Keratinocyte (primary cell): ENCODE results near the gene ATG2B. TPM values are rescaled to one million over a fixed set of nuclear protein-coding genes. Genes with fewer than 3 reads are reported as not detected.

Experiments used
- DNase-seq: peaks from one replicate; pipeline ENCODE4 v3.0.0-alpha.2; 2011; ENCODE audit warnings: low read depth, missing footprints, low spot score
- FAIRE-seq: peaks from 2 replicates; lab custom pipeline; 2011; peaks lifted over from hg19 to GRCh38; lab: Jason Lieb, UNC
- H2AFZ ChIP-seq: 2 replicates; pipeline ENCODE4 v1.6.0; 2012; ENCODE audit warnings: low read length, control low read depth, inconsistent platforms; ENCODE audit not compliant: control insufficient read depth
- H3K27ac ChIP-seq: 2 replicates; pipeline ENCODE4 v1.5.1; 2011; ENCODE audit warnings: low read length; ENCODE audit not compliant: control insufficient read depth, insufficient read depth
- H3K27me3 ChIP-seq: 3 replicates; pipeline ENCODE4 v1.6.0; 2011; ENCODE audit warnings: low read length; ENCODE audit not compliant: control insufficient read depth, insufficient read depth; ENCODE audit errors: extremely low read depth
- H3K36me3 ChIP-seq, 2 experiments: 2 replicates in 1 of 2; 3 replicates in 1 of 2; pipeline ENCODE4 v1.5.1; 2011; ENCODE audit warnings: low read length in 2 of 2, mild to moderate bottlenecking in 1 of 2; ENCODE audit not compliant: control insufficient read depth in 2 of 2, insufficient read depth in 2 of 2; ENCODE audit errors: extremely low read depth in 1 of 2
- H3K4me1 ChIP-seq: 3 replicates; pipeline ENCODE4 v1.5.1; 2011; ENCODE audit warnings: low read length; ENCODE audit not compliant: control insufficient read depth, insufficient read depth; ENCODE audit errors: extremely low read depth
- H3K4me2 ChIP-seq: 3 replicates; pipeline ENCODE4 v1.6.0; 2011; ENCODE audit warnings: low read depth, low read length; ENCODE audit not compliant: control insufficient read depth, insufficient read depth; ENCODE audit errors: extremely low read depth
- H3K4me3 ChIP-seq, 3 experiments: fragments of 200-600 bp in 1 of 3; sonication (generic) in 1 of 3; 2 replicates in 2 of 3; 3 replicates in 1 of 3; pipeline ENCODE4 v1.5.1; 2011 to 2016; ENCODE audit warnings: low read length in 3 of 3, mild to moderate bottlenecking in 3 of 3, control low read depth in 2 of 3, inconsistent platforms in 1 of 3, low read depth in 1 of 3, mixed read lengths in 1 of 3, mixed run types in 1 of 3, moderate library complexity in 1 of 3; ENCODE audit not compliant: control insufficient read depth in 2 of 3, insufficient read depth in 2 of 3; ENCODE audit errors: extremely low read depth in 1 of 3
- H3K79me2 ChIP-seq: 2 replicates; pipeline ENCODE4 v1.6.0; 2012; ENCODE audit warnings: low read length; ENCODE audit not compliant: control insufficient read depth, insufficient read depth
- H3K9ac ChIP-seq: 3 replicates; pipeline ENCODE4 v1.6.0; 2011; ENCODE audit warnings: low read length; ENCODE audit not compliant: control insufficient read depth, insufficient read depth; ENCODE audit errors: extremely low read depth
- H3K9me1 ChIP-seq: 3 replicates; pipeline ENCODE4 v1.6.0; 2011; ENCODE audit warnings: low read length; ENCODE audit not compliant: control insufficient read depth, insufficient read depth; ENCODE audit errors: extremely low read depth
- H3K9me3 ChIP-seq: 2 replicates; pipeline ENCODE4 v1.5.1; 2012; ENCODE audit warnings: low read depth, low read length; ENCODE audit not compliant: control insufficient read depth
- H4K20me1 ChIP-seq: 3 replicates; pipeline ENCODE4 v1.6.0; 2011; ENCODE audit warnings: low read length; ENCODE audit not compliant: control insufficient read depth, insufficient read depth; ENCODE audit errors: extremely low read depth
- CTCF ChIP-seq, 3 experiments: IDR thresholded peaks in 1 of 3; conservative IDR thresholded peaks in 1 of 3; optimal IDR thresholded peaks in 1 of 3; 2 replicates in 2 of 3; 3 replicates in 1 of 3; pipeline versions ENCODE3 to v1.5.1; 2011; ENCODE audit warnings: low read length in 3 of 3, mild to moderate bottlenecking in 3 of 3, moderate library complexity in 2 of 3, control low read depth in 1 of 3, inconsistent platforms in 1 of 3; ENCODE audit not compliant: insufficient read depth in 2 of 3; ENCODE audit errors: extremely low read depth in 1 of 3
- EZH2 ChIP-seq: IDR thresholded peaks from one replicate; pipeline ENCODE4 v1.6.1; 2012; ENCODE audit warnings: inconsistent platforms, mild to moderate bottlenecking, low read length, moderate library complexity
- dilution Hi-C: fragments of 300-500 bp; cut with MboI; formaldehyde crosslinking; loops from one replicate; pipeline ENCODE4 v1.7.0; 2020; ENCODE audit warnings: low sequenced_read_pairs; ENCODE audit not compliant: extremely low pct_ligation_motif_present
- polyA plus RNA-seq, 5 experiments: library from polyadenylated mRNA; depleted of rRNA in 3 of 5; stranded (reverse) in 3 of 5; stranded (forward) in 1 of 5; unstranded in 1 of 5; fragments of >200 nt; gene quantifications; 1 replicate in 1 of 5; 2 replicates in 3 of 5; 3 replicates in 1 of 5; pipeline versions ENCODE4 v1.2.1 to v1.2.3, GENCODE V29; 2011 to 2012; ENCODE audit warnings: missing spikeins in 2 of 5, low read depth in 1 of 5, low replicate concordance in 1 of 5

The ATG2B gene
- polyA plus RNA-seq, 1 donor (not counting 4 experiments of a cell fraction or from before 2014, with no cell fraction given) = 11.4 TPM

- no peaks in the 10 kb centered on the region for H3K9me3 ChIP-seq
- H3K4me1 ChIP-seq = peaks cover 4% of the 10 kb centered on the region
- H3K36me3 ChIP-seq = no peaks in the 10 kb centered on the region
- H3K27me3 ChIP-seq = no peaks in the 10 kb centered on the region
- H2AFZ ChIP-seq = peak overlapping the region; percentile 92
- no peaks in the 10 kb centered on the region for H4K20me1 ChIP-seq
- no peak overlapping the region for H3K27ac ChIP-seq
- H3K9me1 ChIP-seq = no peaks in the 10 kb centered on the region
- no peaks in the 10 kb centered on the region for H3K79me2 ChIP-seq
- FAIRE-seq (no peak), DNase-seq (peak; percentile 65)
- H3K4me3 ChIP-seq = peak overlapping the region; percentile 61 to 84 (median 83)
- peak overlapping the region; percentile 76 for H3K9ac ChIP-seq
- dilution Hi-C loops = no loop called here
- H3K4me2 ChIP-seq = peak overlapping the region; percentile 70
- TF ChIP-seq CTCF (optimal IDR thresholded peaks at IDR 0.05 in 1 of 3, IDR thresholded peaks at IDR 0.05 in 1 of 3, conservative IDR thresholded peaks at IDR 0.05 in 1 of 3; ENCODE audit: extremely low read depth in 1 of 3, insufficient read depth in 2 of 3, low read length in 3 of 3) (no peak), EZH2 (no peak)
These were observed 28.4 kb upstream of the ATG2B start for GRCh38 chr14:96391293-96392118.

- no peaks in the 10 kb centered on the region for H3K9me3 ChIP-seq
These were observed 27.8 kb upstream of the ATG2B start for GRCh38 chr14:96390965-96391292.

More at GRCh38 chr14:96390965-96391292, 27.8 kb upstream of the ATG2B start:
- no peak overlapping the region for H3K27ac ChIP-seq
- peak overlapping the region; percentile 49 to 61 (median 61) for H3K4me3 ChIP-seq
- H3K4me2 ChIP-seq = peak overlapping the region; percentile 70
- no peak for TF ChIP-seq CTCF (optimal IDR thresholded peaks at IDR 0.05 in 1 of 3, IDR thresholded peaks at IDR 0.05 in 1 of 3, conservative IDR thresholded peaks at IDR 0.05 in 1 of 3; ENCODE audit: extremely low read depth in 1 of 3, insufficient read depth in 2 of 3, low read length in 3 of 3)
- TF ChIP-seq EZH2 = no peak
- peak overlapping the region; percentile 92 for H2AFZ ChIP-seq
- no peaks in the 10 kb centered on the region for H4K20me1 ChIP-seq
- FAIRE-seq (no peak), DNase-seq (no peak)
- H3K27me3 ChIP-seq = no peaks in the 10 kb centered on the region
- dilution Hi-C loops = no loop called here
- no peaks in the 10 kb centered on the region for H3K9me1 ChIP-seq
- no peaks in the 10 kb centered on the region for H3K79me2 ChIP-seq
- H3K36me3 ChIP-seq = no peaks in the 10 kb centered on the region
- H3K4me1 ChIP-seq = peaks cover 4% of the 10 kb centered on the region
- H3K9ac ChIP-seq = peak overlapping the region; percentile 43
